HepG2 (cell line): Measurements from ENCODE around the gene CALN1.

Source experiments
- FOXP1 ChIP-seq, 2 experiments: fragments of 450-650 bp in 1 of 2; IDR thresholded peaks; 2 replicates each; pipeline ENCODE4 v1.6.1; 2017 to 2018; ENCODE audit warnings: antibody characterized with exemption in 1 of 2
- KLF9 ChIP-seq: IDR thresholded peaks from 2 replicates; pipeline ENCODE4 v1.6.1; 2016; ENCODE audit warnings: low read depth
- SP1 ChIP-seq, 2 experiments: fragments of 450-650 bp in 1 of 2; sonication (generic) in 1 of 2; formaldehyde crosslinking in 1 of 2; IDR thresholded peaks; 2 replicates each; pipeline versions ENCODE4 v1.4.0 to v1.6.1; 2016 to 2020; ENCODE audit warnings: missing genetic modification reagents in 1 of 2
- TCF7L2 ChIP-seq: IDR thresholded peaks from 2 replicates; pipeline ENCODE4 v1.6.1; 2011; ENCODE audit warnings: mild to moderate bottlenecking, low read depth, low read length, moderate library complexity
- ZNF282 ChIP-seq: fragments of 450-650 bp; IDR thresholded peaks from 2 replicates; pipeline ENCODE4 v1.6.1; 2018; ENCODE audit not compliant: partially characterized antibody

DNA sequence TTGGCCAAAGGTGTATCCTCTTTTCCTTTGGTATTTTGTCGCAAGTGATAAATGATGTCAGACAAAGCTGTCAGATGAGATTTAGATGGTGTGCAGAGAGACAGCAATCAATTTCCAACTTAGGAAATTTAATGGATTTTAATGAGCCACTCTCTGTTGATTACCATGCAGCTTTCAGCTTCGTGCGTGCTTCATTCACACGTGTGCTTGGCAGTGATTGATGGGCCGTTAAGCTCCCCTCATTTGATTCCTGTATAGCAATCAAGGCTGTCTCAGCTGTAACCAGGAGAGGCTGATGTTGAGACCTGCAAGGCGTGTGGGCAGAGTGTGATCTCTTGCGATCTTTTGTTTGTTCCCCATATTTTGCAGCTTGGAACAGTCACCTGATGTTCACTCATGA lies 439.6 kb downstream of the CALN1 start:
- TF ChIP-seq SP1 (IDR thresholded peaks at IDR 0.05) (no peak), SP1 (CRISPR knock-in tag; IDR thresholded peaks at IDR 0.05) (no peak), KLF9 (CRISPR knock-in tag) (no peak), FOXP1 (IDR thresholded peaks at IDR 0.05) (no peak), FOXP1 (CRISPR knock-in tag; IDR thresholded peaks at IDR 0.05) (no peak), ZNF282 (no peak), TCF7L2 (no peak)
